Measurements from ENCODE around the gene POLD1.

POLD1 gene

GRCh38 chr19:50398675-50399367 is 14.7 kb downstream of the POLD1 start:
- Histone ChIP-seq H3K27me3 (ENCODE audit: control insufficient read depth in 1 of 2, insufficient read depth in 1 of 2, low read length in 2 of 2) (no peaks in the 10 kb centered on the region), H3K18ac (ENCODE audit: low read depth in 1 of 2, low read length in 2 of 2) (no peak overlapping the region), H3K4me3 (ENCODE audit: insufficient read depth in 1 of 2, low read depth in 1 of 2, low read length in 2 of 2) (no peak overlapping the region), H3K4ac (ENCODE audit: low read depth in 1 of 2, low read length in 2 of 2) (no peak overlapping the region), H2BK5ac (ENCODE audit: low read depth, low read length, poor library complexity, severe bottlenecking) (no peak overlapping the region), H2BK15ac (ENCODE audit: low read depth, poor library complexity, severe bottlenecking) (no peak overlapping the region), H3K79me1 (replicated peaks; ENCODE audit: low read length, poor library complexity, severe bottlenecking) (peaks cover 26% of the 10 kb centered on the region), H2AFZ (ENCODE audit: low read depth, low read length) (no peak overlapping the region), H4K8ac (ENCODE audit: low read length) (no peak overlapping the region), H3K27ac (ENCODE audit: low read length, poor library complexity, severe bottlenecking) (no peak overlapping the region), H3K14ac (ENCODE audit: low read length in 2 of 2) (no peak overlapping the region), H3K9ac (ENCODE audit: low read length) (no peak overlapping the region), H3K36me3 (ENCODE audit: control insufficient read depth in 1 of 2, insufficient read depth in 2 of 2, low read depth in 1 of 2, low read length in 2 of 2) (peaks cover 3 to 46% of the 10 kb centered on the region in 2 experiments), H2BK12ac (ENCODE audit: low read length in 2 of 2) (no peak overlapping the region), H3K9me3 (ENCODE audit: control insufficient read depth, low read length) (no peaks in the 10 kb centered on the region), H3K4me2 (ENCODE audit: low read length, poor library complexity, severe bottlenecking) (no peak overlapping the region), H3K4me1 (ENCODE audit: control insufficient read depth, insufficient read depth, low read depth, low read length) (no peaks in the 10 kb centered on the region), H2BK120ac (ENCODE audit: low read depth, low read length) (no peak overlapping the region), H3K23ac (ENCODE audit: low read length in 2 of 2) (no peak overlapping the region), H2AK5ac (ENCODE audit: low read length, severe bottlenecking) (no peak overlapping the region), H4K91ac (ENCODE audit: low read length) (no peak overlapping the region)
- 89% methylated on average over 13 of the region's 13 CpGs for WGBS
- no peak for DNase-seq

DNA sequence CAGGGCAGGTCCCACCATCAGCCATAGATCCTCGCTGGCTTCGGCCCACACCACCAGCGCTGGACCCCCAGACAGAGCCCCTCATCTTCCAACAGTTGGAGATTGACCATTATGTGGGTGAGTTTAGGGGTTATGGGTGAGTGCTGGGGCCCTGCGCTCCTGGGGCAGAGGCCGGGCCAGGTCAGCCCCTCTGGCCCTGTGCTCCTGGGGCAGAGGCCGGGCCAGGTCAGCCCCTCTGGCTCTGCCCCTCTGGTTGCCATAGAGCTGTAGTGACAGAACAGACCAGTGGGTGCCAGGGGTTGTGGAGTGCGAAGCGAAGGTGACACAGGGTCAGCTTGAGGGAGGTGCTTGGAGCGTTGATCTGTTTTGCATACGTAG is 15.2 kb downstream of the POLD1 start:
- DNase-seq: no peak
- Histone ChIP-seq H2BK15ac (ENCODE audit: low read depth, poor library complexity, severe bottlenecking) (no peak overlapping the region), H2BK12ac (ENCODE audit: low read length in 2 of 2) (no peak overlapping the region), H3K4ac (ENCODE audit: low read depth in 1 of 2, low read length in 2 of 2) (no peak overlapping the region), H3K27me3 (ENCODE audit: control insufficient read depth in 1 of 2, insufficient read depth in 1 of 2, low read length in 2 of 2) (no peaks in the 10 kb centered on the region), H2AK5ac (ENCODE audit: low read length, severe bottlenecking) (no peak overlapping the region), H3K36me3 (ENCODE audit: control insufficient read depth in 1 of 2, insufficient read depth in 2 of 2, low read depth in 1 of 2, low read length in 2 of 2) (peaks cover 3 to 46% of the 10 kb centered on the region in 2 experiments), H4K8ac (ENCODE audit: low read length) (no peak overlapping the region), H2AFZ (ENCODE audit: low read depth, low read length) (no peak overlapping the region), H3K79me1 (replicated peaks; ENCODE audit: low read length, poor library complexity, severe bottlenecking) (peaks cover 26% of the 10 kb centered on the region), H2BK120ac (ENCODE audit: low read depth, low read length) (no peak overlapping the region), H3K4me3 (ENCODE audit: insufficient read depth in 1 of 2, low read depth in 1 of 2, low read length in 2 of 2) (no peak overlapping the region), H3K9me3 (ENCODE audit: control insufficient read depth, low read length) (no peaks in the 10 kb centered on the region), H3K27ac (ENCODE audit: low read length, poor library complexity, severe bottlenecking) (no peak overlapping the region), H3K23ac (ENCODE audit: low read length in 2 of 2) (no peak overlapping the region), H3K18ac (ENCODE audit: low read depth in 1 of 2, low read length in 2 of 2) (no peak overlapping the region), H2BK5ac (ENCODE audit: low read depth, low read length, poor library complexity, severe bottlenecking) (no peak overlapping the region), H3K14ac (ENCODE audit: low read length in 2 of 2) (no peak overlapping the region), H3K9ac (ENCODE audit: low read length) (no peak overlapping the region), H3K4me1 (ENCODE audit: control insufficient read depth, insufficient read depth, low read depth, low read length) (no peaks in the 10 kb centered on the region), H4K91ac (ENCODE audit: low read length) (no peak overlapping the region), H3K4me2 (ENCODE audit: low read length, poor library complexity, severe bottlenecking) (no peak overlapping the region)
- 97% methylated on average over 5 of the region's 10 CpGs for WGBS

DNA sequence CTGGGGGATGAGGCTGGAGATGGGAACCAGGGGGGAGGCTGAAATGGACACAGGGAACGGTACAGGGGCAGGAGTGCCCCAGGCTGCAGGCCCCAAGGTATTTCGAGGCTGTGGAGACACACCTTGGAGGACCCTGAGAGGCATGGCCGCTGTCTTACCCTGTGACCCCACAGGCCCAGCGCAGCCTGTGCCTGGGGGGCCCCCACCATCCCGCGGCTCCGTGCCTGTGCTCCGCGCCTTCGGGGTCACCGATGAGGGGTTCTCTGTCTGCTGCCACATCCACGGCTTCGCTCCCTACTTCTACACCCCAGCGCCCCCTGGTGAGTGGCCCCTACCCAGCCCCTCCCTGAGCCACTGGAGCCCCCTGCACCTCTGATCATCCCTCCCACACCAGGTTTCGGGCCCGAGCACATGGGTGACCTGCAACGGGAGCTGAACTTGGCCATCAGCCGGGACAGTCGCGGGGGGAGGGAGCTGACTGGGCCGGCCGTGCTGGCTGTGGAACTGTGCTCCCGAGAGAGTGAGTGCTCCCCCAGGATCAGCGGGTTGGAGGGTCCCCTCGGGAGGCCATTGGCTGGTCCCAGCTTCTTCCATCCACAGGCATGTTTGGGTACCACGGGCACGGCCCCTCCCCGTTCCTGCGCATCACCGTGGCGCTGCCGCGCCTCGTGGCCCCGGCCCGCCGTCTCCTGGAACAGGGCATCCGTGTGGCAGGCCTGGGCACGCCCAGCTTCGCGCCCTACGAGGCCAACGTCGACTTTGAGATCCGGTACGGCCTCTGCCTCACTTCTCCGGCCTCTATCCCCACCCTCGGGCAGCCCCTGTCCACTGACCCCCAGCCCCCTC is 17.7 kb downstream of the POLD1 start:
- H2BK120ac ChIP-seq (ENCODE audit: low read depth, low read length): no peak overlapping the region
- no peak overlapping the region for H3K4me2 ChIP-seq (ENCODE audit: low read length, poor library complexity, severe bottlenecking)
- no peak overlapping the region for H4K8ac ChIP-seq (ENCODE audit: low read length)
- no peak overlapping the region for H2AFZ ChIP-seq (ENCODE audit: low read depth, low read length)
- no peak overlapping the region for H3K18ac ChIP-seq (ENCODE audit: low read depth in 1 of 2, low read length in 2 of 2)
- H3K14ac ChIP-seq (ENCODE audit: low read length in 2 of 2): no peak overlapping the region
- no peak overlapping the region for H3K4me3 ChIP-seq (ENCODE audit: insufficient read depth in 1 of 2, low read depth in 1 of 2, low read length in 2 of 2)
- no peak overlapping the region for H3K9ac ChIP-seq (ENCODE audit: low read length)
- no peak overlapping the region for H2AK5ac ChIP-seq (ENCODE audit: low read length, severe bottlenecking)
- DNase-seq: no peak
- WGBS: 97% methylated on average over 48 of the region's 48 CpGs
- H3K9me3 ChIP-seq (ENCODE audit: control insufficient read depth, low read length): no peaks in the 10 kb centered on the region
- H2BK12ac ChIP-seq (ENCODE audit: low read length in 2 of 2): no peak overlapping the region
- H3K4ac ChIP-seq (ENCODE audit: low read depth in 1 of 2, low read length in 2 of 2): no peak overlapping the region
- no peak overlapping the region for H4K91ac ChIP-seq (ENCODE audit: low read length)
- peaks cover 7 to 59% of the 10 kb centered on the region in 2 experiments for H3K36me3 ChIP-seq (ENCODE audit: control insufficient read depth in 1 of 2, insufficient read depth in 2 of 2, low read depth in 1 of 2, low read length in 2 of 2)
- peaks cover 23% of the 10 kb centered on the region for H3K79me1 ChIP-seq (replicated peaks; ENCODE audit: low read length, poor library complexity, severe bottlenecking)
- H2BK15ac ChIP-seq (ENCODE audit: low read depth, poor library complexity, severe bottlenecking): no peak overlapping the region
- no peaks in the 10 kb centered on the region for H3K27me3 ChIP-seq (ENCODE audit: control insufficient read depth in 1 of 2, insufficient read depth in 1 of 2, low read length in 2 of 2)
- peak overlapping the region in 1 of 2 experiments; percentile 27 for H3K23ac ChIP-seq (ENCODE audit: low read length in 2 of 2)
- H2BK5ac ChIP-seq (ENCODE audit: low read depth, low read length, poor library complexity, severe bottlenecking): no peak overlapping the region
- H3K4me1 ChIP-seq (ENCODE audit: control insufficient read depth, insufficient read depth, low read depth, low read length): no peaks in the 10 kb centered on the region
- no peak overlapping the region for H3K27ac ChIP-seq (ENCODE audit: low read length, poor library complexity, severe bottlenecking)

DNA sequence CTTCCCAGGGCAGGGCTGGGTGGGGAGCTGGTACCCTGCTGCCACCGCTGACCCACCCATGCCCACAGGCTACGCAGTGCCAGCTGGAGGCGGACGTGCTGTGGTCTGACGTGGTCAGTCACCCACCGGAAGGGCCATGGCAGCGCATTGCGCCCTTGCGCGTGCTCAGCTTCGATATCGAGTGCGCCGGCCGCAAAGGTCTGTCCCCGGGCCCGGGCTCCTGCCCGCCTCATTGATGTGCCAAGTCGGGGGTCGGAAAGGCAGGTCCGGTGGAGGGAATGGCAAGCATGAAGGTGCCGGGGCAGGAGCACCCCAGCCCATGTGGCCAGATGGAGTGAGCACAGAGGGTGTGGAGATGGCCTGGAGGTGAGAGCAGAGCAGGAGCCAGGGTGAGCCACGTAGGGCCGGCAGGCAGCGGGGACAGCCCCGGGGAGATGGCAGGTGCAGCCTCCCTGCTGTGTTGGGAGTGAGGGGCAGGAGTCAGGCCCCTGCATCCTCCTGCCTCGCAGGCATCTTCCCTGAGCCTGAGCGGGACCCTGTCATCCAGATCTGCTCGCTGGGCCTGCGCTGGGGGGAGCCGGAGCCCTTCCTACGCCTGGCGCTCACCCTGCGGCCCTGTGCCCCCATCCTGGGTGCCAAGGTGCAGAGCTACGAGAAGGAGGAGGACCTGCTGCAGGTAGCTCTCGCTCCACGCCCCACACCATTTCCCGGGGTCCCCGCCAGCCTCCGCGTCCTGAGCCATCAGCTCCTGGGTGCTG is 18.6 kb downstream of the POLD1 start:
- Histone ChIP-seq H3K18ac (ENCODE audit: low read depth in 1 of 2, low read length in 2 of 2) (no peak overlapping the region), H2BK5ac (ENCODE audit: low read depth, low read length, poor library complexity, severe bottlenecking) (no peak overlapping the region), H2BK120ac (ENCODE audit: low read depth, low read length) (no peak overlapping the region), H3K27me3 (ENCODE audit: control insufficient read depth in 1 of 2, insufficient read depth in 1 of 2, low read length in 2 of 2) (no peaks in the 10 kb centered on the region), H3K4me2 (ENCODE audit: low read length, poor library complexity, severe bottlenecking) (no peak overlapping the region), H4K8ac (ENCODE audit: low read length) (no peak overlapping the region), H3K14ac (ENCODE audit: low read length in 2 of 2) (no peak overlapping the region), H3K79me1 (replicated peaks; ENCODE audit: low read length, poor library complexity, severe bottlenecking) (peaks cover 23% of the 10 kb centered on the region), H2AFZ (ENCODE audit: low read depth, low read length) (no peak overlapping the region), H2BK12ac (ENCODE audit: low read length in 2 of 2) (no peak overlapping the region), H3K36me3 (ENCODE audit: control insufficient read depth in 1 of 2, insufficient read depth in 2 of 2, low read depth in 1 of 2, low read length in 2 of 2) (peaks cover 7 to 65% of the 10 kb centered on the region in 2 experiments), H4K91ac (ENCODE audit: low read length) (no peak overlapping the region), H3K4me3 (ENCODE audit: insufficient read depth in 1 of 2, low read depth in 1 of 2, low read length in 2 of 2) (no peak overlapping the region), H3K4me1 (ENCODE audit: control insufficient read depth, insufficient read depth, low read depth, low read length) (no peaks in the 10 kb centered on the region), H3K4ac (ENCODE audit: low read depth in 1 of 2, low read length in 2 of 2) (no peak overlapping the region), H3K9me3 (ENCODE audit: control insufficient read depth, low read length) (no peaks in the 10 kb centered on the region), H3K23ac (ENCODE audit: low read length in 2 of 2) (no peak overlapping the region), H2BK15ac (ENCODE audit: low read depth, poor library complexity, severe bottlenecking) (no peak overlapping the region), H3K27ac (ENCODE audit: low read length, poor library complexity, severe bottlenecking) (no peak overlapping the region), H3K9ac (ENCODE audit: low read length) (no peak overlapping the region), H2AK5ac (ENCODE audit: low read length, severe bottlenecking) (no peak overlapping the region)
- no peak for DNase-seq
- 99% methylated on average over 41 of the region's 41 CpGs for WGBS

All from mesenchymal stem cell (in vitro differentiated cells and primary cell).